HTR-8/SVneo (cell line): ENCODE measurements around the gene RASGEF1C.
"Not testable (repeated sequence)": the region's sequence is repeated elsewhere in the genome, so short reads cannot be mapped to it uniquely, and the experiment has no call there.

Experiments
- DNase-seq: peaks from one replicate; pipeline ENCODE4 v3.0.0; 2011; ENCODE audit warnings: low spot score, mixed read lengths; ENCODE audit not compliant: insufficient read length
- FAIRE-seq: peaks from 2 replicates; lab custom pipeline; 2011; peaks lifted over from hg19 to GRCh38; lab: Jason Lieb, UNC

Gene RASGEF1C

DNA sequence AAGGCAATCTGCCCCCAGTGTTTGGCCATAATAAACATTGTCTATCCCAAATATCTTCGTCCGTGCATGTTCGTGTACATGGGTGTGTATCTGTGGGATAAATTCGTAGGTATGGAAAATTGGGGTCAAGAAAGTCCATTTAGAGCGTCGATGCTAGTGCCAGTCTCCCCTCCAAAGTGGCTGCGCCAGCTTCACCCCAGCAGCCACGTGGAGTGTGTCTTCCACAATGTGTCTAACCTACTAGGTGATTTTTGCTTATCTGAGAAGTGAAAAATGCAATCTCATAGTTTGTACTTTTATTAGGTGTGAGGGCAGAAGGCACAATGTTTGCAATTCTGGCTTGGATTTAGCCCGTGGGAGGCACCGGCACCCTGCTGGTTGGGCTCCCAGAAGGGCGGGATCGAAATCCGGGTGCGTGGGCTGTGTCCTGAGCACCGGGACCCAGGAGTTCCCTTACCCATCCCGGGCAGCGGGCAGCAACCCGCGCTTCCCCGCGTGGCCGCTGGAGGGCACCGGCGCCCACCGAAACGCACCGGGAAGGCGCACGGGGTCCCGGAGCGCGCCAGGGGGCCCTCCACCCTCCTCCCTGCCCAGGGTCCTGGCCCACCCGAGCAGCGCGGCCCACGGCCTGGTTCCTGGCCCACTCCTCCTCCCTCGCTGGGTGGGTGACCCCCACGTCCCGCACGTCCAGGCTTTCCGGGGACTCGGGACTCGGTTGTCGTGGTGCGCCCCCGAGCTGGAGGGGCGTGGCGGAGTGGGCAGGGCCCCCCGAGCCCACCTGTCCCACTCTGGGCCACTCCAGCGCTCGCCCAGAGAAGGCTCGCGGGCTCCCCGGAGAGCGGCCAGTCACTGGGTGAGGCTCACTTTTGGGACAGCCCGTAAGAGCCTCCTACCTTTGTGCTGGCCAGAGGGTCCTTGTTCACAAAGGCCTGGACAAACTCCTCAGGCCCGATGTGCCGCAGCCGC, 82.0 kb downstream of the RASGEF1C start:
- peak; percentile 70 for DNase-seq
- peak; percentile 38 for FAIRE-seq

DNA sequence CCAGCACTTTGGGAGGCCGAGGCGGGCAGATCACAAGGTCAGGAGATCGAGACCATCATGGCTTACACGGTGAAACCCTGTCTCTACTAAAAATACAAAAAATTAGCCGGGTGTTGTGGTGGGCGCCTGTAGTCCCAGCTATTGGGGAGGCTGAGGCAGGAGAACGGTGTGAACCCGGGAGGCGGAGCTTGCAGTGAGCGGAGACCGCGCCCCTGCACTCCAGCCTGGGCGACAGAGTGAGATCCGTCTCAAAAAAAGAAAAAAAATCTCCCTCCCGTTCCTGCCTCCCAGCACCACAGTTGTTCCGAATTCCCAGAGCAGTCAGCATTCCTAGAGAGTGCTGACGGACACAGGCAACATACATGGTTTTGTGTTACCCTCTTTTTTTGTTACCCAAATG, 82.9 kb downstream of the RASGEF1C start:
- FAIRE-seq, DNase-seq: not testable (repeated sequence)

- not testable (repeated sequence) for DNase-seq, FAIRE-seq
Measured at GRCh38 chr5:180124662-180125061, 84.3 kb downstream of the RASGEF1C start.

GRCh38 chr5:180122875-180123274, 86.1 kb downstream of the RASGEF1C start:
- FAIRE-seq = no peak
- no peak for DNase-seq

DNA sequence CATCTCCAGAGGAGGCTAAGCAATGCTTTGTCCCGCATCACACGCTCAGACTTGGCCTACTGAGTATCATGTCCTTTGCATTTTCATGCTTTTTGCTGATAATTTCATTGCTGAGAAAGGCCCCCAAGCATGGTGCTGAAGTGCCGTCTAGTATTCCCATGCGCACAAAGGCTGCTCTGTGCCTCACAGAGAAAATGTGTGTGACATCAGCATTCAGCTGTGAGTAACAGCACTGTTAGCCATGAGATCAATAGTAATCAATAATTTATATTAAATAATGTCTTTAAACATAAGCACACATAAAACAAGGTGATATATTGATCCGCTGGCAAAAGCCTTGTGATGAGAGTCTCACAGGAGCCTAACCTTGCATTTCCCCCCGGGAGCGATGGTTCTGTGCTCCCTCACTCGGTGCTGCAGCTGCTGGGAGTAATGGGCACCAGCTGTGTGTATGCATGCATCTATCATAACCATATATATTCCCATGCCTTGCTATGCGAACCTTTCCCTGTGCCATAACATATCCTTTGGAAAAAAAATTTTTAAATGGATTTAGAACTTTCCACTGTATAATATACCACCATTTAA, 87.1 kb downstream of the RASGEF1C start:
- DNase-seq (no peak), FAIRE-seq (peak; percentile 33)

- DNase-seq = no peak
- FAIRE-seq = no peak
Measured at GRCh38 chr5:180120237-180121101, 88.5 kb downstream of the RASGEF1C start.

DNA sequence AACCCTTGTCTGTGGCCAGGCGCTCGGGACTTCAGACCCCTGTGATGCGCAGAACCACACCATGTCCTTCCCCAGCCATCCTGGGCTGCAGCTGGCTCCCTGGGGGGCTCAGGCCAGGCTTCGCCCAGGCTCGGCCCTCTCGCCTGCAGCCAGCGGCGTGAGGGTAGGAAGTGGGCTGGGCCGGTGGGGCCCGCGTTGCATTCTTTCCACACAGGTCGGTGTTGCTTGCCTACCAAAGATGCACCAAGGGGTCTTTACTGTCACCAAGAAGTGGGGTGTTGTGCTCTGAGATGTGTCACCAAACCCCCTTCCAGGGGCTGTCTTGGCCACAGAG, 89.1 kb downstream of the RASGEF1C start:
- FAIRE-seq (no peak), DNase-seq (no peak)

DNA sequence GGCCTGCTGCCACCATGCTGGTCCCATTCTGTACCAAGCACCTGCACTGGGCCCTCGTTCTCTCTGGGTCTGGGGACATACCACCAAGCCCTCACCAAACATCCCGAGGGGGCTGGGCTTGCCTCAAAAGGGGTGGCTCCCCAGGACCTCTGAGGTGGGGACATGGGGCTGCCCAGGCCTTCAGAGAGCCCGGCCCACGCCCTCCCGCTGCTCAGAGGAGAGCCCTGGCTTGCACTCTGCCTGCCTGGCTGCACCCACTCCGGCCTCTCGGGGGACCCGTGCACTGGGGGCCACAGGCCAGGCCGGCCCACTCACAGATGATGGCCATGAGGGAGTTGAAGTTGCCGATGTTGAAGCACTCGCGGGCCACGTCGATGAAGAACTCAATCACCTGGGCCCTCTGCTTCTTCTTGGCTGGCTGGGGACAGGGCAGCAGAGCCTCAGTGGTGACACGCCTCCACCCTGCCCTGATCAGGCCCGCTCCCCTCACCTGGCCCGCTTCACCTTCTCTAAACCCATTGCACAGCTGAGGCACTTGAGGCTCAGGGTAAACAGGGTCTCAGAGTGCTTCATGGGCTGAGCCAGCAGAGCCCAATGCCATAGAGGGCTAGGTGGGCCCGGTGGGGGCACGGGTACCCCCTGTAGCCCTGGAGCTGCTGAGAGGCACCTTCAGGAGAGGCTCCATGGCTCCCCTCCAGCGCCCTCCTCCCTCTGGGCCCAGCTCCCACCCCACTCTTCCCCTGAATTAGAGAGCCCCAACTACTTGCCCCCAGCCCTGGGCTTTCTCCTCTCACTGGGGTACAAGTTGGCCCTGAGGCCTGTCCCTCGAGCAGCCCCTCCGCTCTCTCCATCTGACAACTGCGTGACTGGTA, 89.7 kb downstream of the RASGEF1C start:
- DNase-seq (no peak), FAIRE-seq (no peak)

GRCh38 chr5:180118391-180118791, 90.6 kb downstream of the RASGEF1C start:
- DNase-seq (no peak), FAIRE-seq (no peak)

GRCh38 chr5:180117000-180117725, 91.8 kb downstream of the RASGEF1C start:
- FAIRE-seq (no peak), DNase-seq (no peak)

DNA sequence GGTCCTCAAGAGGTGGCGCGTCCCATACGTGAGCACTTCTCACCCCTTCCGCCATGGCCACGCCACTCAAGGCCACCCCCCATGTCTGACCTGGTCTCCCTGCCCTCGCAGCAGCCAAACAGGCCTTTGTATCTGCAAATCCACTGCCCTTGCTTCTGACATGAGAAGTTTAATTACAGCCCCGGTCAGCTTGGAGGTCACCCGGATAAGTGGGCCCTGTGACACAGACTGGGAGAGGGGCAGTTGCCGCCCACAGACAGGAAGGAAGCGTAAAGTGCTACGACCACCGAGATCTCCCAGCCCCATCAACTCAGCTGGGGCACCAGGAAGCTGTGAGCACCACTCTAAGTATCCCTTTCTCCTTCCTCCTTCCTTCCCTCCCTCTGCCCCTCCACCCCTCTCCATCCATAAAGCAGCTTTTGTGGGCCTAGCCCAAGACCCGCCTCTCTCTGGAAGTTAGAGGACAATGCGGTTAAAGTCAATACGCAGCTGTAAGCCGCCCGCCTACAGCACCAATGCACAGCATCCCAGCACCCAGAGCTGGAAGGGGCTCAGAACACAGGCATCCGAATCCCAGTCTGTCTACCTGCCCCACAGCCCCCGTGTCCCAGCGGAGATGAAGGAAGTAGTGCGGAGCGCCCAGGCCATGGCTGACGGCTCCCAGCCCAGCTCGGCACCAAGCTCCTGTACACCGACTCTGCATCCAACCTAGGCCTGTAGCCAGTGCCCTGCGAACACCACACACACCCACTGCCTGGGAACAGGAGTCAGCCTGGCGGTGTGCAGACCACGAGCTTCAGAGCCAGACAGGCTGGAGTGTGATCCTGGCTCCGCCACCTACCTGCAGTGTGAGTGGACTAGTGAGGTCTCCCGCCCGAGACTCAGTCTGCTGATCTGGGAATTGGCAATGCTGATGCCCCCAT, 92.7 kb downstream of the RASGEF1C start:
- FAIRE-seq (no peak), DNase-seq (no peak)

- FAIRE-seq (no peak), DNase-seq (no peak)
Measured at GRCh38 chr5:180115326-180116076, 93.5 kb downstream of the RASGEF1C start.

- FAIRE-seq = no peak
- no peak for DNase-seq
Measured at GRCh38 chr5:180114304-180115003, 94.6 kb downstream of the RASGEF1C start.

DNA sequence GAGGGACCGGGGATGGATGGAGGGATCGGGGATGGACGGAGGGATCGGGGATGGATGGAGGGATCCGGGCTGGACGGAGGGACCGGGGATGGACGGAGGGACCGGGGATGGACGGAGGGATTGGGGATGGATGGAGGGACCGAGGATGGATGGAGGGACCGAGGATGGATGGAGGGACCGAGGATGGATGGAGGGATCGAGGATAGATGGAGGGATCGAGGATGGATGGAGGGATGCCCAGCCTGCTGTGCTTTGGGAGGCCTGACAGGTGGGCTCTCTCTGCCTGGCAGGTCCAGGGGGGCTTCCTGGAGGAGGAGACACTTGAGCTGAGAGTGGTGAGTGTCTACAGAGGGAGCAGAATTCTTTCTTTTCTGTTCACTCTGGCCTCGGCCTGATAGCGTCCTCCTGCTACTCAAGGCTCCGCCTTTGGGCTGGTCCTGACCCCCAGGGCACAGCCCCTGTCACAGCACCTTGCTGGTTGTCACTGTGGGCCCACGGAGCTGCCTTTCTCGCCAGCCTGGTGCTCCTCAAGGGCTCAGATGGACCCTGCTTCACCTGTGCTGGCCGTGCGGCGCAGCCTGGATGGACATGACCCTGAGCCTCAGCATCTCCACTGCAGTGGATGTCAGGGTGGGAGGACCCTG, 95.2 kb downstream of the RASGEF1C start:
- no peak for FAIRE-seq

DNA sequence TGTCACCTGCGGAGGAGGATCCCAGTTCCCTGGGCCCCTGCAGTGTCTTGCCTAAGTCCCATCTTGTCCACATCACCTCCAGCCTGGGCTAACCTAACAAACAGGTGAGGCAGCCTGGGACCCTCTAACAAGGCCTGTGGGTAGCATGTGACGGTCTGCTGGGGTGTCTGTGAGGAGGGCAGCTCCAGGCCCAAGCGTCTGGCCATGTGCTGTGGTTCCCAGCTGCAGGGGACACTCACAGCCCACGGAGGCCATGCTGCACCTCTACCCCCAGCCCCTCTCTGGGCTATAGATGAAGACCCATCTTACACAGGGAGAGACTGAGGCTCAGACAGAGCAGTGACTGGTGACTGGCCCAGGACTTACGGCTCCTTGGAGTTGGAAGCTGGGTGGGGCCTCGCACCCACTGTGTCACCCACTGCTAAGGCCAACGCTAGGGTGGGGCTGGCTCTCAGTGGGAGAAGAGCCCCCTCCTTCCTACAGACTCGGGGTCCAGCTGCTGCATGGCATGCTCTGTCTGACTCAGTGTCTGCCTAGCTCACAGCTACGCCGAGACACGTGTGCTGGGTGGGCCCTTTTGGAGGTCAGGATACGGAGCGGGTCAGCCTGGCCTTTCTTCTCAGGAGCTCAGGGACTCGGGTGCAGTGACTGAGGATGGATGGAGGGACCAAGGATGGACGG, 96.7 kb downstream of the RASGEF1C start:
- FAIRE-seq = no peak
- no peak for DNase-seq

More for the DNA sequence above, 95.2 kb downstream of the RASGEF1C start:
- DNase-seq = no peak
